Measurements from ENCODE around the gene NIPBL. TPM values are rescaled to one million over a fixed set of nuclear protein-coding genes. Genes with fewer than 3 reads are reported as not detected.
A peak's percentile ranks its signal among the peaks of the same experiment; 100 is the strongest.
"Not testable (repeated sequence)": the region's sequence is repeated elsewhere in the genome, so short reads cannot be mapped to it uniquely, and the experiment has no call there.

NIPBL gene
- total RNA-seq, 1 experiment from 2014 or later, result 48.3 TPM

GRCh38 chr5:37005252-37005651 is 128.7 kb downstream of the NIPBL start:
- no peak for TF ChIP-seq ZBTB43 (CRISPR knock-in tag; IDR thresholded peaks at IDR 0.05)
- TF ChIP-seq ZNF317 (CRISPR knock-in tag; IDR thresholded peaks at IDR 0.05; ENCODE audit: borderline replicate concordance, low read depth), result no peak
- TF ChIP-seq IRF1 (CRISPR knock-in tag; IDR thresholded peaks at IDR 0.05), result no peak
- no peak for TF ChIP-seq ERG (CRISPR knock-in tag; IDR thresholded peaks at IDR 0.05)
- no peak for TF ChIP-seq NR2C2 (CRISPR knock-in tag; IDR thresholded peaks at IDR 0.05)
- no peak for TF ChIP-seq MAX (CRISPR knock-in tag; IDR thresholded peaks at IDR 0.05)
- TF ChIP-seq TEAD1 (CRISPR knock-in tag; IDR thresholded peaks at IDR 0.05), result no peak
- no peak for TF ChIP-seq RORB (CRISPR knock-in tag; IDR thresholded peaks at IDR 0.05)
- TF ChIP-seq PRDM15 (CRISPR knock-in tag; IDR thresholded peaks at IDR 0.05), result no peak
- TF ChIP-seq USF1 (CRISPR knock-in tag; IDR thresholded peaks at IDR 0.05), result no peak
- Mint-ChIP-seq H3K27me3 (ENCODE audit: low read depth) (no peaks in the 10 kb centered on the region), H3K4me3 (no peak overlapping the region), H3K4me1 (no peaks in the 10 kb centered on the region), H3K36me3 (peaks cover 35% of the 10 kb centered on the region), H3K27ac (0 out of 2 replicates have a peak overlapping the region, but pooled peaks have one; percentile 6), H3K9me3 (no peaks in the 10 kb centered on the region)
- POLR2A ChIA-PET, result no interaction called here
- CTCF ChIA-PET, result interaction anchor here (0.6 to 2.6 kb wide), 6 partner anchors 8 to 271 kb away, joined by 3 to 14 read pairs (median 4); no protein-coding TSS in a partner anchor
- ATAC-seq, result no peak
- no peak for DNase-seq (ENCODE audit: low spot score)

GRCh38 chr5:37005946-37006540 is 129.5 kb downstream of the NIPBL start:
- Mint-ChIP-seq H3K27ac (no peak overlapping the region), H3K9me3 (no peaks in the 10 kb centered on the region), H3K4me3 (no peak overlapping the region), H3K27me3 (ENCODE audit: low read depth) (no peaks in the 10 kb centered on the region), H3K36me3 (peaks cover 34% of the 10 kb centered on the region), H3K4me1 (no peaks in the 10 kb centered on the region)
- POLR2A ChIA-PET, result no interaction called here
- ATAC-seq (no peak), DNase-seq (ENCODE audit: low spot score) (no peak)
- TF ChIP-seq ZBTB21 (CRISPR knock-in tag; IDR thresholded peaks at IDR 0.05; ENCODE audit: borderline replicate concordance) (no peak), E2F5 (CRISPR knock-in tag; IDR thresholded peaks at IDR 0.05) (no peak), ARID4B (CRISPR knock-in tag; IDR thresholded peaks at IDR 0.05; ENCODE audit: borderline replicate concordance) (no peak), TEAD4 (CRISPR knock-in tag; IDR thresholded peaks at IDR 0.05) (no peak), MAX (CRISPR knock-in tag; IDR thresholded peaks at IDR 0.05) (no peak), ZNF416 (CRISPR knock-in tag; IDR thresholded peaks at IDR 0.05) (no peak)
- CTCF ChIA-PET, result interaction anchor here (0.6 to 2.6 kb wide), 6 partner anchors 9 to 272 kb away, joined by 3 to 14 read pairs (median 4); no protein-coding TSS in a partner anchor

GRCh38 chr5:37013181-37013580 is 136.6 kb downstream of the NIPBL start:
- CTCF ChIA-PET; ATAC-seq; H3K9me3 Mint-ChIP-seq; DNase-seq (ENCODE audit: low spot score); H3K27me3 Mint-ChIP-seq (ENCODE audit: low read depth); H3K4me3 Mint-ChIP-seq; H3K4me1 Mint-ChIP-seq; H3K27ac Mint-ChIP-seq; POLR2A ChIA-PET: not testable (repeated sequence)
- peaks cover 39% of the 10 kb centered on the region for H3K36me3 Mint-ChIP-seq

Measured in WTC11 (cell line).